Right ventricle myocardium superior (tissue), 1 donor: Measurements from ENCODE around the gene YEATS4. TPM values are rescaled to one million over a fixed set of nuclear protein-coding genes. Genes with fewer than 3 reads are reported as not detected.
A peak's percentile ranks its signal among the peaks of the same experiment; 100 is the strongest.

ENCODE experiments used
- ATAC-seq: fragments of 200-7000 bp; cut with Tn5 transposase; one replicate; pipeline ENCODE4 v1.9.1; 2020; ENCODE audit warnings: mild to moderate bottlenecking; ENCODE audit not compliant: poor library complexity
- DNase-seq: peaks from one replicate; pipeline ENCODE4 v3.0.0-alpha.2; 2020
- intact Hi-C: fragments of 100-400 bp; cut with DNase I; formaldehyde crosslinking; loops from one replicate; pipeline ENCODE4 v1.11.2; 2022
- total RNA-seq: library from RNA; stranded (reverse); fragmentation: NEBNext Ultra II Directional; extraction: Animal tissue kit (Norgen Biotek cat#: 25700); gene quantifications from one replicate; pipeline ENCODE4 v1.2.1, GENCODE V29; 2021
- donor health status: DM: no; HTN: yes; CAD: no; lungs with severe emphysema.

The YEATS4 gene
- total RNA-seq, 1 donor from 2014 or later: 10.3 TPM

GRCh38 chr12:69338120-69338859 lies 21.3 kb upstream of the YEATS4 start:
- DNase-seq (no peak), ATAC-seq (peak; percentile 39)
- intact Hi-C loops: no loop called here

DNA sequence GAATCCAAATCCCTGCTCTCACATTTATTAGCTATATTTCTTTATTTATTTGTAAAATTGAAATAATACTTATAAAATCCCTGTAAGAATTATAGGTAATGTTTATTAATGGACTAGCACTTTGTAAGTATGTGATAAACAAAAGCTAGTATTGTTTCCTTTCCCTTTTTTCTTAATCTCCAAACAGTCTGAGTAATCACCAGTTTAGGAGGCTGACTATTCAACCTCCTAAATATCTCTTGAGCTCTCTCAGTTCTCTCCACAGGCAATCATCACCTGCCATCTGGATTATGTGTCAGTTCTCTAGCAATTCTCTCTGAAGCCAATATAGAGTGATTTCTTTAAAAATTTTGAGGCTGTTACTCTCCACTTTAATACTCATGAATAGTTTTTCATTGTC lies 20.6 kb upstream of the YEATS4 start:
- intact Hi-C loops: no loop called here
- no peak for DNase-seq
- ATAC-seq: no peak

DNA sequence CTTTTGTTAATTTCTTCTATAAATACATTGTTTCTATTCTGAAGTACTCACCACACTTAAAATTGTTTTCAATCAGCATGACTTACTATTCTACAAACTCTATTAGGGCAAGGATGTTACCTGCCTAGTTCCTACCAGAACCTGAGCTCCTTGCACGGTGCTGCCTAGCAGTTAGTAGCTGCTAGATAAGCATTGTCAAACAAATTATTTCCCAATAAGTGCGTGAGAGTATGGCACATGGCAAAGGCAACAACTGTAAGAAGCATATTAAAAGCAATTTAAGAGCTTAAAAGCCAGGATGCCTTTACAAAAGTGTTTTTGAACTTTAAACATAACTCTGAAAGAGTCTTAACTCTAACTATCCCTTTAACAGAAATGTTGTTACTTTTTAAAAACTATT lies 19.5 kb upstream of the YEATS4 start:
- ATAC-seq (no peak), DNase-seq (no peak)
- intact Hi-C loops: no loop called here

- peak; percentile 56 for ATAC-seq
- intact Hi-C loops: no loop called here
- DNase-seq: no peak
Measured at GRCh38 chr12:69341328-69341727, 18.2 kb upstream of the YEATS4 start.

DNA sequence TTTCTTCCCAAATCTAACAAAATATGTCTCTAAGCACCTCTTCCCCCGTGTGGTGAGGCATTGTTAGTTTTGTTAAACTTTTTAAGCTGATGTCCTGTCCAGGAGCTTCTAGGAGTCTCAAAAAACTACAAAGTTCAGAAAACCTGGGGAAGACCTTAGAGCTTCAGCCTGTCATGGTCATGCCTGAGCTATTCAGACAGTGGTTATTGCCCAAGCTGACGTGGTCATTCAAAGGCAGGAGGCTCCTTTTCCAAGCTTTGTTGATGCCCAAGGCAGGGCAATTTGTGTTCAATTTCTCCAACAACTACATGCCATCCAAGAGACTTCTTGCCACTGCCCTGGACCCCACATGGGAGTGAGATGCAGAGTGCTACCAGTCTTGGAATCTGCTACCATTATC lies 17.1 kb upstream of the YEATS4 start:
- intact Hi-C loops: no loop called here
- ATAC-seq (no peak), DNase-seq (no peak)

GRCh38 chr12:69343357-69343756 lies 16.2 kb upstream of the YEATS4 start:
- ATAC-seq: no peak
- intact Hi-C loops: no loop called here

DNA sequence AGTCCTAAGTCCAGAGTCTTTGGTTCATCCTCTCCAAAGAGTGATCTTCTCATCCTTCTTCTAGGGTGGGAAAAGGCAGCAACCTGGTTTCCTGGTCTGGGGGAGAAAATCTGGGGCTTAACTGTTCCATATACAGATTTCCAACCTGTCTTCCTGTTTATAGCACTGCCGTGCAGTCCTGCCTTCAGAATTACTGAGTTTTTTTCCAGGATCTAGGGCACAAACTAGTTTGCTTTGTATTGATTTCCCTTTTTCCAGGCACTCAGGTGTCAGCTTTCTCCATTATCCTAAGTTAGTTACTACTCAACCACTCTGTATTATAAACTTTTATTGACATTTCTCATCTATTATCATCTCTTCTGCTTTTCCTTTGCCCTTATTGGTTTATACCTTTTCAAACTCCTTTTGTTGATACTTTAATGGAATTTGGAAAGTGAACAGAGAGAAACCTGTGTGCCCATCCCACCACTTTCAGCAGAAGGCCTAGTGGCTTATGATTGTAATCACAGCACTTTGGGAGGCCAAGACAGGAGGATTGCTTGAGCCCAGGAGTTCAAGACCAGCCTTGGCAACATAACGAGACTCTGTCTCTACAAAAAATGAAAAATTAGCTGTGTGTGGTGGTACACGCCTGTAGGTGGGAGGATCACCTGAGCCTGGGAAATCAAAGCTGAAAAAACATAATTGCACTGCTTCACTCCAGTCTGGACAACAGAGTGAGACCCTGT lies 15.5 kb upstream of the YEATS4 start:
- intact Hi-C loops: no loop called here
- ATAC-seq (no peak), DNase-seq (no peak)

More at GRCh38 chr12:69343357-69343756, 16.2 kb upstream of the YEATS4 start:
- DNase-seq: no peak

DNA sequence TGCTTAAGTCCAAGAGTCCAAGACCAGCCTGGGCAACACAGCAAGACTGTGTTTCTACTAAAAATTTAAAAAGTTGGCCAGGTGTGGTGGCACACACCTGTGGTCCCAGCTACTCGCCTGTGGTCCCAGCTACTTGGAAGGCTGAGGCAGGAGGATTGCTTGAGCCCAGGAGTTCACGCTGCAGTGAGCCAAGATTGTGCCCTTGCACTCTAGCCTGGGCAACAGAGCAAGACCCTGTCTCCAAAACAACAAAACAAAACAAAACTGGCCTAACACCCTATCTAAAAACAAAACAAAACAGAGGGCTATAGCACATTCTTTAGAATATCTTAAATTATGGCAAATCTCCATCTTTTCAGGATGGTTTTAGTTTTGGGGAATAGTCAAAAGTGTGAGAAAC lies 14.5 kb upstream of the YEATS4 start:
- DNase-seq: no peak
- intact Hi-C loops: no loop called here
- no peak for ATAC-seq

GRCh38 chr12:69345742-69346141 lies 13.8 kb upstream of the YEATS4 start:
- intact Hi-C loops: no loop called here
- DNase-seq (no peak), ATAC-seq (no peak)

GRCh38 chr12:69348162-69348938 lies 11.2 kb upstream of the YEATS4 start, which contains the start of gene LYZ:
LYZ (plus strand) TSS chr12:69348381; CDS start chr12:69348409, 28 bp downstream.
- ATAC-seq: peak; percentile 84

GRCh38 chr12:69350002-69350626 lies 9.4 kb upstream of the YEATS4 start:
- intact Hi-C loops: no loop called here
- ATAC-seq: no peak

More at GRCh38 chr12:69348162-69348938, 11.2 kb upstream of the YEATS4 start, which contains the start of gene LYZ:
- intact Hi-C loops: no loop called here
- DNase-seq: no peak

DNA sequence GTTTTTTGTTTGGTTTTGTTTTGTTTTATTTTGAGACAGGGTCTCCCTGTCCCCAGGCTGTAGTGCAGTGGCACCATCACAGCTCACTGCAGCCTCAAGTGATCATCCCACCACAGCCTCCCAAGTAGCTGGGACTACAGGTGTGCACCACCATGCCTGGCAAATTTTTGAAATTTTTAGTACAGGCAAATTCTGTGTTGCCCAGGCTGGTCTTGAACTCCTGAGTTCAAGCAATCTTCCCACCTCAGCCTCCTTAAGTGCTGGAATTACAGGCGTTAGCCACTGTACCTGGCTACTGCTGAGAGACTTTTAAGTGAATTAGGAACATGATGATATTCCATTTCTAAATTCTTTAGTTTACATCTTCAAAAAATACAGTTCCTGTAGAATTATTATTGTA lies 8.8 kb upstream of the YEATS4 start:
- ATAC-seq (no peak), DNase-seq (no peak)
- intact Hi-C loops: no loop called here

More at GRCh38 chr12:69350002-69350626, 9.4 kb upstream of the YEATS4 start:
- no peak for DNase-seq

- intact Hi-C loops: no loop called here
- ATAC-seq: no peak
- no peak for DNase-seq
Measured at GRCh38 chr12:69351462-69352236, 7.9 kb upstream of the YEATS4 start.

GRCh38 chr12:69352904-69353303 lies 6.6 kb upstream of the YEATS4 start:
- DNase-seq (no peak), ATAC-seq (no peak)
- intact Hi-C loops: no loop called here

DNA sequence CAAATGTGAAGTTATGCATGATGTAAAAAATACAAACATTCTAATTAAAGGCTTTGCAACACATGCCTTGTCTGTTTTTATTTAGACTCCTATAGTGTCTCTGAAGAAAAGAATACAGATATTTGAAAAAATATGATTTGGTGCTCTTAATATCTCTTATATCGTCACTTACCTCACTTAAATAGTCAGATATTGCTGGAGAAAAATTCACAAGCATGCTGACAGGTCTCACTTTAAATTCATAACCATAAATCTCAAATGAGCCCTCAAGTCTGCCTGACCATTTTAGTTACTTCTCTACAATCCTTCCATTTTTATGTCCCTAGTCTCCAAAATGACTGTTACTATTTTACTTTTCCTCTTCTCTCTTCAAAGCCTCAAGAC lies 5.4 kb upstream of the YEATS4 start:
- no peak for DNase-seq
- ATAC-seq: no peak
- intact Hi-C loops: no loop called here

DNA sequence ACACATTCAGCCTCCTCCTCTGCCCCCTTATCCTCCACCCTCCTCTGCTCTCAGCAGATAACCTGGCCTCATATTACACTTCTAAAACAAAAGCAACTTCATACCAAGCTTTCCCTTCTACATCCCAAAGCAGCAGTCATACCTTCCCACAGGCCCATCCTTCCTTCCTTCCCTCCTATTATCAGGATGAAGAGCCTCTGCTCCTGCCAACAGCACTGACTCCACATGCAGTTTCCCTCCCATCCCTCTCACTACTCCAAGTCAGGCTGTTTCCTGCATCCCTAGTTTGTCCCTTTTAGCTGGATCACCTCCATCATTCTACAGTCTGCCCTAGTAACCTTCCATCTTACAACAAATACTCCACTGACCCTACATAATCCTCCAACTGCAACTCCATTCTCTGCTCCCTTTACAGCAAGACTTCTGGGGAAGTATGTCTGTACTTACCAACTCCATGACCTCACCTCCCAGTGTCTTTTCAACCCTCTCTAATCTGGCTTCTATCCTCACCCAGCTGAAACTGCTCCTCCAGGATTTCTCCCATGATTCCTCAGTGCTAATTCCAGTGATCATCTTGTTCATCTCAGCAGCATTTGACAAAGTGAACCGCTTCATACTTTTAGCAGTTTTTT lies 4.9 kb upstream of the YEATS4 start:
- DNase-seq: no peak
- intact Hi-C loops: no loop called here
- ATAC-seq: no peak

DNA sequence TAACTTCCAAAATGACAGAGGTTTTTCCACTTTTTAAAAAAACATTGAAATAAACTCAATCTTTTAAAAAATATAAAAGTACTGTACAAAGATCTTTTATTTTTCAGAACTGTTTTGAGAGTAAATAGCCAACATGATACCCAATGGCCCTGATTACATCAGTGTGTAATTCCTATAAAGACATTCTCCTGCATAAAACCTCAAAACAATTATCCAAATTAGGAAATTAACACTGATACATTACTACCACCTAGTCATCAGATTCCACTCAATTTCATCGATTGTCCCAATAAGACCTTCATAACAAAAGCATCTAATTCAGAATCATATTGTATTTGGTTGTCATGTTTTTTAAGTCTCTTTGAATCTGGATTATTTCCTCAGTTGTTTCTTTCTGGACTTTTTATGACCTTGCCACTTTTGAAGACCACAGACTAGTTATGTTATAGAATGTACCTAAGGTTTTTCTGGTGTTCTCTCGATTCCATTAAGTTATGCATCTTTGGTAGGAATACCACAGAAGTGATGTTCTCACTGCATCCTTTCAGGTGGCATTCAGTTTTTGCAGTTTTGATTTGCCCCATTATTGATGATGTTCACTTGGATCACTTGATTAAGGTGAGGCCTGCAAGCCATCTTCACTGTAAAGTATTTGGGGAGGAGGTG lies 4.0 kb upstream of the YEATS4 start:
- ATAC-seq (no peak), DNase-seq (no peak)
- intact Hi-C loops: no loop called here
